Mesenchymal stem cell (in vitro differentiated cells and primary cell): Measurements from ENCODE around the gene MIER2.

ENCODE experiments used
- DNase-seq: peaks from one replicate; pipeline ENCODE4 v3.0.0-alpha.2; 2013
- H2AFZ ChIP-seq: one replicate; pipeline ENCODE4 v1.6.1; 2013; ENCODE audit warnings: low read depth, mild to moderate bottlenecking, control low read depth, inconsistent platforms, low read length, moderate library complexity
- H2AK5ac ChIP-seq: 2 replicates; pipeline ENCODE4 v1.6.1; 2013; ENCODE audit warnings: low read length, moderate library complexity, mild to moderate bottlenecking, inconsistent platforms; ENCODE audit not compliant: severe bottlenecking
- H2BK120ac ChIP-seq: one replicate; pipeline ENCODE4 v1.6.1; 2013; ENCODE audit warnings: low read depth, mild to moderate bottlenecking, inconsistent platforms, low read length, moderate library complexity
- H2BK12ac ChIP-seq, 2 experiments: one replicate each; pipeline ENCODE4 v1.6.1; 2013; ENCODE audit warnings: inconsistent platforms in 2 of 2, low read length in 2 of 2, mild to moderate bottlenecking in 2 of 2, moderate library complexity in 2 of 2, control low read depth in 1 of 2
- H2BK15ac ChIP-seq: one replicate; pipeline ENCODE4 v1.6.1; 2013; ENCODE audit warnings: mild to moderate bottlenecking, low read depth, inconsistent platforms; ENCODE audit not compliant: poor library complexity, severe bottlenecking
- H2BK5ac ChIP-seq: 2 replicates; pipeline ENCODE4 v1.6.1; 2013; ENCODE audit warnings: low read depth, mild to moderate bottlenecking, low read length, control low read depth, inconsistent platforms; ENCODE audit not compliant: poor library complexity, severe bottlenecking
- H3K14ac ChIP-seq, 2 experiments: one replicate each; pipeline ENCODE4 v1.6.1; 2013; ENCODE audit warnings: inconsistent platforms in 2 of 2, low read length in 2 of 2, control low read depth in 1 of 2, mild to moderate bottlenecking in 1 of 2, moderate library complexity in 1 of 2
- H3K18ac ChIP-seq, 2 experiments: one replicate each; pipeline ENCODE4 v1.6.1; 2013; ENCODE audit warnings: inconsistent platforms in 2 of 2, low read length in 2 of 2, control low read depth in 1 of 2, low read depth in 1 of 2, mild to moderate bottlenecking in 1 of 2
- H3K23ac ChIP-seq, 2 experiments: one replicate each; pipeline ENCODE4 v1.6.1; 2013; ENCODE audit warnings: inconsistent platforms in 2 of 2, low read length in 2 of 2, mild to moderate bottlenecking in 2 of 2, moderate library complexity in 2 of 2, control low read depth in 1 of 2
- H3K27ac ChIP-seq: 2 replicates; pipeline ENCODE4 v1.5.1; 2013; ENCODE audit warnings: mild to moderate bottlenecking, moderate library complexity, low read length, control low read depth, inconsistent platforms; ENCODE audit not compliant: poor library complexity, severe bottlenecking
- H3K27me3 ChIP-seq, 2 experiments: 2 replicates each; pipeline versions ENCODE4 v1.6.1 to v1.7.0; 2013; ENCODE audit warnings: low read length in 2 of 2, mild to moderate bottlenecking in 2 of 2, moderate library complexity in 2 of 2, control low read depth in 1 of 2, inconsistent platforms in 1 of 2; ENCODE audit not compliant: control insufficient read depth in 1 of 2, insufficient read depth in 1 of 2
- H3K36me3 ChIP-seq, 2 experiments: 2 replicates each; pipeline versions ENCODE4 v1.6.1 to v1.7.0; 2013; ENCODE audit warnings: low read length in 2 of 2, control low read depth in 1 of 2, inconsistent platforms in 1 of 2, low read depth in 1 of 2, mild to moderate bottlenecking in 1 of 2; ENCODE audit not compliant: insufficient read depth in 2 of 2, control insufficient read depth in 1 of 2
- H3K4ac ChIP-seq, 2 experiments: one replicate each; pipeline ENCODE4 v1.6.1; 2013; ENCODE audit warnings: inconsistent platforms in 2 of 2, low read length in 2 of 2, mild to moderate bottlenecking in 2 of 2, moderate library complexity in 2 of 2, control low read depth in 1 of 2, low read depth in 1 of 2
- H3K4me1 ChIP-seq: 2 replicates; pipeline ENCODE4 v1.6.1; 2013; ENCODE audit warnings: low read depth, low read length, control low read depth; ENCODE audit not compliant: control insufficient read depth, insufficient read depth
- H3K4me2 ChIP-seq: 2 replicates; pipeline ENCODE4 v1.6.1; 2013; ENCODE audit warnings: low read length, mild to moderate bottlenecking, inconsistent platforms; ENCODE audit not compliant: poor library complexity, severe bottlenecking
- H3K4me3 ChIP-seq, 2 experiments: 2 replicates each; pipeline versions ENCODE4 v1.5.1 to v1.7.0; 2013; ENCODE audit warnings: low read length in 2 of 2, mild to moderate bottlenecking in 2 of 2, control low read depth in 1 of 2, low read depth in 1 of 2; ENCODE audit not compliant: insufficient read depth in 1 of 2
- H3K79me1 ChIP-seq: replicated peaks from 2 replicates; pipeline ENCODE4 v1.6.1; 2013; ENCODE audit warnings: mild to moderate bottlenecking, control low read depth, low read length, inconsistent platforms; ENCODE audit not compliant: poor library complexity, severe bottlenecking
- H3K9ac ChIP-seq: 2 replicates; pipeline ENCODE4 v1.7.0; 2013; ENCODE audit warnings: mild to moderate bottlenecking, low read length, moderate library complexity
- H3K9me3 ChIP-seq: 2 replicates; pipeline ENCODE4 v1.7.0; 2013; ENCODE audit warnings: mild to moderate bottlenecking, low read length; ENCODE audit not compliant: control insufficient read depth
- H4K8ac ChIP-seq: one replicate; pipeline ENCODE4 v1.6.1; 2013; ENCODE audit warnings: inconsistent platforms, mild to moderate bottlenecking, low read length, moderate library complexity
- H4K91ac ChIP-seq: one replicate; pipeline ENCODE4 v1.6.1; 2013; ENCODE audit warnings: mild to moderate bottlenecking, low read length, inconsistent platforms
- WGBS: methylation state at CpG from one replicate; pipeline ENCODE4 v1.1.7; 2013; ENCODE audit warnings: mixed read lengths; 5-methylcytosine and 5-hydroxymethylcytosine counted together

The MIER2 gene

DNA sequence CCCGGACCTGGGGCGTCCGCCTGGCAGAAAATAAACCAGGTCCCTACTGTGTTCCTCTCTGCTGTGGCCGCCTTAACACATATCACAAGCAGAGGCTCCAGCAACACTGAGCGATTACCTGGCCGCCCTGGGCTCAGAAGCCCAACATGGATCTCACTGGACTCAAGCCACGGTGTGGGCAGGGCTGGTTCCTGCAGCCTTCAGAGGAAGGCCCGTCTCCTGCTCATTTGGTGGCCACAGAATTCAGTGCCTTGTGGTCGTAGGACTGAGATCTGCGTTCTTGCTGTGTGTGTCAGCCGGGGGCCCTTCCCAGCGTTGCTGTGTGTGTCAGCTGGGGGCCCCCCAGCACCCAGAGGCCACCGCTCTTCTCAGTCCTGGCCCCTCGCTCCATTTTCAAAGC, 34.1 kb upstream of the MIER2 start:
- H3K14ac ChIP-seq, result no peak overlapping the region

DNA sequence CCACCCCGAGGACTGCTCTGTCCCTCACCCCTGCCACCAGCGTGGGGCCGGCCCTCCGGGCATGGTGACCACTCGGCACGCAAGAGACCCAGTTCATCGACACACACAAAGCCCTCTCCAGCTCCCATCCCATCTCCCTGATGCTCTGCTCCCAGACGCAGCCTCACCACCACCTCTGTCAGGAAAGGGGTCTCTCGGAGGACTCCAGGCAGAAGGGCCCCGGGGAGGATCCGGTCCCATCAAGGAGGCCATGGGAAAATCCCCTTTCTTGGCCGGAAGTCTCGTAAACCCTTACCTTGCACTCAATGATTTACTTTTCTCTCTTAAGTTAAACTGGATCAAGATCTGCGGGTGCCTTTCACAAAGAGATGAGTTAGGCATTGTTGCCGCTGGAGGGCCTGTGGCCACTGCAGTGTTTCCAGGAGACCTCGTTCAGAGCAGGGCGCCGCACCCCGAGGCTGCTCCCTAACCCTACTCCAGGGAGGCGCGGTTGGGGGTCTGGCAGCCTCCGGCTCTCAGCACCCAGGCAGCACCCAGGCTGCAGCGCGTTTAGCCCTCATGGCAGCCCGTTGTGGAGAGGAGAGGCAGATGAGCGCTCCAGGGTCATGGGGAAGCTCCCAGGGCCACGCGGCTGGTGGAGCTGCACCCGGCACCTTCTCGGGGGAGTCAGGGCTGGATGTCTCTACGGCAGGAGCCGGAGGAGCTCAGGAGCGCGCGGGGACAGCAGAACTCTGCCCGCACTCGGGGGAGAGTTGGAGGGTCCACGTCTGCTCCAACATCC, 33.4 kb upstream of the MIER2 start:
- Histone ChIP-seq H3K9me3 (no peaks in the 10 kb centered on the region), H2BK15ac (no peak overlapping the region), H4K8ac (no peak overlapping the region), H3K4ac (no peak overlapping the region), H3K79me1 (no peaks in the 10 kb centered on the region), H3K4me3 (no peak overlapping the region), H3K27me3 (peaks cover 43% of the 10 kb centered on the region in 2 experiments), H3K18ac (no peak overlapping the region), H3K27ac (no peak overlapping the region), H3K36me3 (peaks cover 0 to 3% of the 10 kb centered on the region in 2 experiments), H4K91ac (no peak overlapping the region), H2BK5ac (no peak overlapping the region), H3K4me2 (no peak overlapping the region), H2BK12ac (no peak overlapping the region), H3K23ac (no peak overlapping the region), H3K4me1 (peaks cover 4% of the 10 kb centered on the region), H2BK120ac (no peak overlapping the region), H3K14ac (peak overlapping the region in 1 of 2 experiments; percentile 32), H2AK5ac (no peak overlapping the region), H3K9ac (no peak overlapping the region), H2AFZ (no peak overlapping the region)
- no peak for DNase-seq
- 88% methylated on average over 38 of the region's 38 CpGs for WGBS

More for the DNA sequence above, 34.1 kb upstream of the MIER2 start:
- H2BK12ac ChIP-seq, result no peak overlapping the region
- H3K4me3 ChIP-seq, result no peak overlapping the region
- H3K27ac ChIP-seq, result no peak overlapping the region
- H4K91ac ChIP-seq, result no peak overlapping the region
- no peak overlapping the region for H4K8ac ChIP-seq
- no peak overlapping the region for H2BK5ac ChIP-seq
- H3K4me2 ChIP-seq, result no peak overlapping the region
- no peak overlapping the region for H2AFZ ChIP-seq
- H3K79me1 ChIP-seq, result no peaks in the 10 kb centered on the region
- DNase-seq, result no peak
- H3K4ac ChIP-seq, result no peak overlapping the region
- H3K27me3 ChIP-seq, result peaks cover 36 to 43% of the 10 kb centered on the region in 2 experiments
- H3K9me3 ChIP-seq, result no peaks in the 10 kb centered on the region
- H2BK120ac ChIP-seq, result no peak overlapping the region
- H3K36me3 ChIP-seq, result peaks cover 0 to 3% of the 10 kb centered on the region in 2 experiments
- no peak overlapping the region for H3K9ac ChIP-seq
- H3K23ac ChIP-seq, result no peak overlapping the region
- H2BK15ac ChIP-seq, result no peak overlapping the region
- H3K4me1 ChIP-seq, result peaks cover 6% of the 10 kb centered on the region
- H3K18ac ChIP-seq, result no peak overlapping the region
- 92% methylated on average over 14 of the region's 14 CpGs for WGBS
- H2AK5ac ChIP-seq, result no peak overlapping the region

DNA sequence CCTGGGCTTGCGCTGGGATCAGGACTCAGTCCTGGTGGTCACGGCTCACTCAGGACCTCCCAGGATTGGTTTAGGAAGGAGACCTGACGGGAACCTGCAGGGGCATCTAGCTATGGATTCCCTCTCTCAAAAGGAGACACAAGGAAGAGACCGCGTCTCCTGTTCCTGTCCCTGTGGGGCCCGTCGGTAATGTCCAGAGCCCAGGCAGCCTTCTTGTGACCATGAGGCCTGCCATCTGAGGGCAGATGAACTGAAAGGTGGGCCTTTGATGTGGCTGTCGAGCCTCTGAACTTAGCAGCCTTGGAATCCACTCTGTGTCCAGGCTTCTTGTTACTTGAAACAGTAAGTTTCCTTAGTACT, 31.5 kb upstream of the MIER2 start:
- no peak overlapping the region for H3K9ac ChIP-seq
- 92% methylated on average over 8 of the region's 8 CpGs for WGBS

DNA sequence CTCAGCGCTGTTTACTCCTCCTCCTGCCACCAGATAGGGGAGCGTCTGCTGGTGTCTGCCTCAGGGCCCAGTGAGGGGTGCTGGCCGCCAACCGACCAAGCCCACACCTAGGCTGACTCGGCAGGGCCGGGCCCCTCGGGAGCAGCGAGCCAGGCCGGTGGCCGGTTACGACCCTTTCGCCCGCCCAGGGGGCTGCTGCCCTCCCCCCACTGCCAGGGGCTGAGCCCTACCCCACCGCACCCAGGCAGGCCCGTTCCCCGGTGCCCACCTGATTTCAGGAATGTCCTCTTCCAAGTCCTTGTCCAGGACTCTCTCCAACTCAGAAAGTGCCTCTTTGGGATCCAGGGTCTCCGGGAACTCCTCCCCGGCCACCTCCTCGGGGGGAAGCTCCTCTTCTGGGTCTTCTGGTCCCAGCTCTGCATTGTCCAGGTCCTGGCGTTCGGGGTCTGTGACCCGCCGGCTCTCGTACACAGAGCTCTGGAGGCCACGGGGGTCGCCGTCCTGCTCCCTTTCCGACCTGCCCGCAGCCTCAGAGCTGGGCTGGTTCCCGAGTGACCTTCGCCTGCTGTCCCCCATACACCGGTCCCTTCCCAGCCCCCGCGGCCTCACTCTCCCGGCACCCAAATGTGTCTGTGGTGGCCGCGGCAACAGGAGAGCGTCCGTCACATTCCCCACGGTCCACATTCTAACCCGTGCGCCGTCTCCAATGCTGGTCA, 31.0 kb upstream of the MIER2 start:
- Histone ChIP-seq H3K9me3 (no peaks in the 10 kb centered on the region), H3K79me1 (no peaks in the 10 kb centered on the region), H3K14ac (no peak overlapping the region), H2BK12ac (no peak overlapping the region), H3K4me3 (no peak overlapping the region), H3K23ac (no peak overlapping the region), H3K4me1 (no peaks in the 10 kb centered on the region), H3K36me3 (peaks cover 0 to 3% of the 10 kb centered on the region in 2 experiments), H2AK5ac (no peak overlapping the region), H3K9ac (no peak overlapping the region), H3K18ac (no peak overlapping the region), H2BK5ac (no peak overlapping the region), H3K27ac (no peak overlapping the region), H3K27me3 (peaks cover 65 to 67% of the 10 kb centered on the region in 2 experiments), H3K4me2 (no peak overlapping the region), H4K91ac (no peak overlapping the region), H2BK120ac (no peak overlapping the region), H4K8ac (no peak overlapping the region), H3K4ac (no peak overlapping the region), H2BK15ac (no peak overlapping the region), H2AFZ (no peak overlapping the region)
- no peak for DNase-seq
- WGBS, result 89% methylated on average over 43 of the region's 43 CpGs

More for the DNA sequence above, 31.5 kb upstream of the MIER2 start:
- H2BK15ac ChIP-seq, result no peak overlapping the region
- no peak for DNase-seq
- H2AFZ ChIP-seq, result no peak overlapping the region
- H2BK120ac ChIP-seq, result no peak overlapping the region
- H4K91ac ChIP-seq, result no peak overlapping the region
- no peak overlapping the region for H3K27ac ChIP-seq
- no peak overlapping the region for H3K18ac ChIP-seq
- no peak overlapping the region for H2AK5ac ChIP-seq
- no peak overlapping the region for H2BK5ac ChIP-seq
- no peak overlapping the region for H2BK12ac ChIP-seq
- H3K4me3 ChIP-seq, result no peak overlapping the region
- no peak overlapping the region for H3K23ac ChIP-seq
- no peak overlapping the region for H4K8ac ChIP-seq
- H3K79me1 ChIP-seq, result no peaks in the 10 kb centered on the region
- peaks cover 0 to 3% of the 10 kb centered on the region in 2 experiments for H3K36me3 ChIP-seq
- H3K4me1 ChIP-seq, result no peaks in the 10 kb centered on the region
- no peak overlapping the region for H3K4me2 ChIP-seq
- no peak overlapping the region for H3K4ac ChIP-seq
- no peak overlapping the region for H3K14ac ChIP-seq
- no peaks in the 10 kb centered on the region for H3K9me3 ChIP-seq
- H3K27me3 ChIP-seq, result peaks cover 59 to 62% of the 10 kb centered on the region in 2 experiments
